ENCODE data around the gene TMEM72. TPM values are rescaled to one million over a fixed set of nuclear protein-coding genes. Genes with fewer than 3 reads are reported as not detected.

Gene TMEM72
- total RNA-seq, 1 experiment from 2014 or later = not detected

DNA sequence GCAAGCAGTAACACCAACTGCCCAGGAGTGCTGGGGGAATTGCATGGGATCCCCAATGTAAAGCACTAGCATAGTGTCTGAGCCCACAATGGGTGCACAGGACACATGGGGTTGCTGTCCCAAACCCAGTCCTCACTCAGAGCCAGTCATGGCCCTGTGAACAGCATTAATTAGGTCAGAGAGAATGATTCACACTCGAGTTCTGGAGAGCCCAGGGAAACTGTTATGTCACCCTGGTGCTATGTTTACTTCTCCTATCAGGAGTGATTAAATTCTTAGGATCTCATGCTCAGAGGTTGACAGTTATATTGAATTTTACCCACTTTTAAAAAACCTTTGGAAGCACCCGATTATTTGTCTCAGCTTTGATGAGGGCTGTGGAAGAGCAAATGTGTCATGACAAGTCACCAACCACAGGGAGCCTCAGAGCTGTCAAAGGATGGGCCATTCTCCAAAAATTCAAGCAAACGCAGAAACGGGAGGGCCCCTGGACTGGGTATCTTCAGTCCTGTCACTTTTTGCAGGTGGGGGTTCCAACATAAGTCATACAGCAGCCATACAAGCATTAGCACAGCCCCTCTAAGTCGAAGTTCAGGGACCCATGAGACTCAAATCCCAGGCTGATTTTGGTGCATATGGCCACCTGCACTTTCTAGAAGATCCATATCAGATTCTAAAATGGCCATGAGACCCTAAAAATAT is 47.2 kb downstream of the TMEM72 start:
- H3K27me3 ChIP-seq (replicated peaks; ENCODE audit: control insufficient read depth, insufficient read depth, low read length) = no peaks in the 10 kb centered on the region
- peaks cover 38% of the 10 kb centered on the region for H3K4me1 ChIP-seq
- H3K36me3 Mint-ChIP-seq (ENCODE audit: insufficient read depth, unreplicated experiment) = peaks cover 20% of the 10 kb centered on the region
- no peaks in the 10 kb centered on the region for H3K27me3 Mint-ChIP-seq (ENCODE audit: insufficient read depth, unreplicated experiment)
- no peaks in the 10 kb centered on the region for H3K9me3 Mint-ChIP-seq (ENCODE audit: unreplicated experiment)
- peak overlapping the region; percentile 82 for H3K4me3 ChIP-seq (ENCODE audit: low read depth, low read length)
- POLR2A ChIA-PET = interaction anchor here (2.9 kb wide), 1 partner anchor 20 kb away, joined by 23 read pairs; the partner anchor contains the start of gene DEPP1
- CTCF ChIA-PET = interaction anchor here (2.4 kb wide), 1 partner anchor 26 kb away, joined by 12 read pairs; no protein-coding TSS in a partner anchor
- DNase-seq = no peak
- H3K9me3 ChIP-seq = no peaks in the 10 kb centered on the region
- intact Hi-C loops (cut with micrococcal nuclease; ENCODE audit: unreplicated experiment) = loop anchor here (2.0 kb wide), 2 partner anchors 16 to 42 kb away; partner anchors contain the start of gene ZNF22
- peak overlapping the region; percentile 79 for H3K27ac Mint-ChIP-seq (ENCODE audit: unreplicated experiment)
- H3K4me3 Mint-ChIP-seq (ENCODE audit: unreplicated experiment) = peak overlapping the region; percentile 78
- 0 out of 2 replicates have a peak, but pooled peaks cover 2% of the 10 kb centered on the region for H3K36me3 ChIP-seq (ENCODE audit: control insufficient read depth, insufficient read depth, low read length)
- TF ChIP-seq, protein P1, sequence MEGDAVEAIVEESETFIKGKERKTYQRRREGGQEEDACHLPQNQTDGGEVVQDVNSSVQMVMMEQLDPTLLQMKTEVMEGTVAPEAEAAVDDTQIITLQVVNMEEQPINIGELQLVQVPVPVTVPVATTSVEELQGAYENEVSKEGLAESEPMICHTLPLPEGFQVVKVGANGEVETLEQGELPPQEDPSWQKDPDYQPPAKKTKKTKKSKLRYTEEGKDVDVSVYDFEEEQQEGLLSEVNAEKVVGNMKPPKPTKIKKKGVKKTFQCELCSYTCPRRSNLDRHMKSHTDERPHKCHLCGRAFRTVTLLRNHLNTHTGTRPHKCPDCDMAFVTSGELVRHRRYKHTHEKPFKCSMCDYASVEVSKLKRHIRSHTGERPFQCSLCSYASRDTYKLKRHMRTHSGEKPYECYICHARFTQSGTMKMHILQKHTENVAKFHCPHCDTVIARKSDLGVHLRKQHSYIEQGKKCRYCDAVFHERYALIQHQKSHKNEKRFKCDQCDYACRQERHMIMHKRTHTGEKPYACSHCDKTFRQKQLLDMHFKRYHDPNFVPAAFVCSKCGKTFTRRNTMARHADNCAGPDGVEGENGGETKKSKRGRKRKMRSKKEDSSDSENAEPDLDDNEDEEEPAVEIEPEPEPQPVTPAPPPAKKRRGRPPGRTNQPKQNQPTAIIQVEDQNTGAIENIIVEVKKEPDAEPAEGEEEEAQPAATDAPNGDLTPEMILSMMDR (IDR thresholded peaks at IDR 0.05; ENCODE audit: insufficient read depth in 1 of 2, low read depth in 1 of 2, low read length in 1 of 2, severe bottlenecking in 1 of 2, unreplicated experiment in 1 of 2) = no peak
- no TSS peak for BruUV-seq (replicated peaks)
- H3K4me1 Mint-ChIP-seq (ENCODE audit: low read depth, unreplicated experiment) = peaks cover 35% of the 10 kb centered on the region

DNA sequence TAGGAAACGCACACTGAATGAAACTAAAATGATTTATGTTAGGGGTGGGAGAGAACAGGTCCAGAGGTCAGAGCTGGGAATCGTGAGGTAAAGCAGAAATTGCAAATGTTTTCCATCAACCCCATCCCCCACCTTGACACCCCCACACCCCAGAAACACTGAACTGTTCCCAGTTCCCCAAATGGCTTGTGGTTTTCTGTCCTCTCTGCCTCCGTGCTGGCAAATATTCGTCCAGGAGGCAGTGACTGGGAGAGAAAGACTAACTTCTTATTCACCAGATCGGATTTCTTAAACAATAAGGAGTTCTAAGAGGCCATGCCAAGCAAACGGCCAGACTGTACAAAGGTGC is 47.7 kb downstream of the TMEM72 start:
- 0 out of 2 replicates have a peak, but pooled peaks cover 2% of the 10 kb centered on the region for H3K36me3 ChIP-seq (ENCODE audit: control insufficient read depth, insufficient read depth, low read length)
- Mint-ChIP-seq H3K27me3 (ENCODE audit: insufficient read depth, unreplicated experiment) (no peaks in the 10 kb centered on the region), H3K9me3 (ENCODE audit: unreplicated experiment) (no peaks in the 10 kb centered on the region), H3K4me1 (ENCODE audit: low read depth, unreplicated experiment) (peaks cover 35% of the 10 kb centered on the region), H3K36me3 (ENCODE audit: insufficient read depth, unreplicated experiment) (peaks cover 20% of the 10 kb centered on the region), H3K27ac (ENCODE audit: unreplicated experiment) (peak overlapping the region; percentile 79), H3K4me3 (ENCODE audit: unreplicated experiment) (peak overlapping the region; percentile 78)
- DNase-seq = no peak
- H3K27me3 ChIP-seq (replicated peaks; ENCODE audit: control insufficient read depth, insufficient read depth, low read length) = no peaks in the 10 kb centered on the region
- BruUV-seq (replicated peaks) = TSS peak; percentile 77
- H3K4me1 ChIP-seq = peaks cover 38% of the 10 kb centered on the region
- H3K9me3 ChIP-seq = no peaks in the 10 kb centered on the region
- peak overlapping the region; percentile 82 for H3K4me3 ChIP-seq (ENCODE audit: low read depth, low read length)
- TF ChIP-seq, protein P1 (IDR thresholded peaks at IDR 0.05; ENCODE audit: insufficient read depth in 1 of 2, low read depth in 1 of 2, low read length in 1 of 2, severe bottlenecking in 1 of 2, unreplicated experiment in 1 of 2) = no peak
- intact Hi-C loops (cut with micrococcal nuclease; ENCODE audit: unreplicated experiment) = loop anchor here (1.0 to 2.0 kb wide), 4 partner anchors 16 to 42 kb away; partner anchors contain the start of gene ZNF22
- ChIA-PET CTCF (interaction anchor here (2.4 kb wide), 1 partner anchor 26 kb away, joined by 12 read pairs; no protein-coding TSS in a partner anchor), POLR2A (interaction anchor here (1.2 to 2.9 kb wide), 3 partner anchors 17 to 31 kb away, joined by 5 to 23 read pairs (median 11); partner anchors contain the start of gene DEPP1)

DNA sequence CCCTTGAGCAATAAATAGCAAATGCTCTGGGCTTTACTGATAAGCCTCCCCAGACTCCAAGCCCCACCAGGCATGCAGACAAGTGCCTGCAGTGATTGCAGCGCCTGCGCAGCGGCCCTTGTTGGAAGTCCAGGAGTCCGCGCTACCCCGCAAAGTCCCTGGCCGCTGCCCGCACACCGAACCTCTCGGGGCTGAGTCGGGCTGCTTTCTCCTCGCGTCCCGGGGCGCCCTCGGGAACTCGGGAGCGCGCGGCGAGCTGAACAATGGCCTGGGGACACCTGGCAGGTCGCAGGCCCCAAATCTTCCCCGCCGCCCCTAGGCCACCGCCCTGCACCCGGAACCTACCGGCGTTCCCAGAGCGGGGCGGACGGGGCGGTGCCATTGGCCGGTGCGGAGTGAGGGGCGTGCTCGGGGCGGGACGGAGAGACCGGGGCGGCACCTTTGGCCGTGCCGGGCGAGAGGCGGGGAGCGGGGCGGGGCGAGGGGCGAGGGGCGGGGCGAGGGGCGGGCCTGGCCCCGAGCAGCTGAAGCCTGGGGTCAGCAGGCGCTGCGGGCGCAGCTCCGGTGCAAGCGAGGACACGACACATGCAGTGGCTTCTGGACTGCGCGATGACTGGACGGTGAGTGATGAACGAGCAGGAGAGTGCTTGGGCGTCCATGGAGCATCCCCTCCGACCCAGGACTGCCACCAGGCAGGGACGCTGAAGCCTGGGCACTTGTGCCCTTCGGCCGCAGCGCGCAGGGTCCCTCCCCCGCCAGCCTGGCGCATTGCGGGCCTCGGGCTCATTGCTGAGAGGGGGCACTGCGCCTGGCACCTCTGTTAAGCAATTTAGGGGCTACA is 48.3 kb downstream of the TMEM72 start, which contains the start of gene RASSF4:
TSS of gene RASSF4 (plus strand) at position 556 of the 841 bp plus-strand sequence. CDS start 10,401 bp downstream, outside the sequence.
- Mint-ChIP-seq H3K27me3 (ENCODE audit: insufficient read depth, unreplicated experiment) (no peaks in the 10 kb centered on the region), H3K27ac (ENCODE audit: unreplicated experiment) (peak within 1 kb of the TSS; percentile 79), H3K9me3 (ENCODE audit: unreplicated experiment) (no peaks in the 10 kb centered on the region), H3K36me3 (ENCODE audit: insufficient read depth, unreplicated experiment) (peaks cover 20% of the 10 kb centered on the region), H3K4me3 (ENCODE audit: unreplicated experiment) (peak within 1 kb of the TSS; percentile 78), H3K4me1 (ENCODE audit: low read depth, unreplicated experiment) (peaks cover 40% of the 10 kb centered on the region)
- ChIA-PET POLR2A (interaction anchor here (0.6 to 2.9 kb wide), 5 partner anchors 17 to 36 kb away, joined by 3 to 23 read pairs (median 5); partner anchors contain the start of gene DEPP1), CTCF (interaction anchor here (0.5 to 2.4 kb wide), 5 partner anchors 8 to 1619 kb away, joined by 3 to 12 read pairs (median 3); partner anchors contain the start of gene DEPP1)
- no peaks in the 10 kb centered on the region for H3K27me3 ChIP-seq (replicated peaks; ENCODE audit: control insufficient read depth, insufficient read depth, low read length)
- H3K4me1 ChIP-seq = peaks cover 41% of the 10 kb centered on the region
- DNase-seq = peak; percentile 97 to 99
- 0 out of 2 replicates have a peak, but pooled peaks cover 2% of the 10 kb centered on the region for H3K36me3 ChIP-seq (ENCODE audit: control insufficient read depth, insufficient read depth, low read length)
- no TSS peak for BruUV-seq (replicated peaks)
- intact Hi-C loops (cut with micrococcal nuclease; ENCODE audit: unreplicated experiment) = loop anchor here (1.0 to 2.0 kb wide), 4 partner anchors 15 to 41 kb away; partner anchors contain the start of gene ZNF22
- H3K9me3 ChIP-seq = no peaks in the 10 kb centered on the region
- H3K4me3 ChIP-seq (ENCODE audit: low read depth, low read length) = peak within 1 kb of the TSS; percentile 82
- TF ChIP-seq, protein P1 (IDR thresholded peaks at IDR 0.05; ENCODE audit: insufficient read depth in 1 of 2, low read depth in 1 of 2, low read length in 1 of 2, severe bottlenecking in 1 of 2, unreplicated experiment in 1 of 2) = no peak
